Measurements from ENCODE around the gene CEBPE. TPM values are rescaled to one million over a fixed set of nuclear protein-coding genes. Genes with fewer than 3 reads are reported as not detected.

Gene CEBPE
- total RNA-seq, 1 donor from 2014 or later = not detected

- DNase-seq (ENCODE audit: low read depth, low spot score) = peak; percentile 70
Observed at GRCh38 chr14:23078692-23079116, 40.4 kb downstream of the CEBPE start.

- no peak for DNase-seq (ENCODE audit: low read depth, low spot score)
Observed at GRCh38 chr14:23077962-23078361, 41.1 kb downstream of the CEBPE start.

- no peak for DNase-seq (ENCODE audit: low read depth, low spot score)
Observed at GRCh38 chr14:23076785-23077408, 42.2 kb downstream of the CEBPE start.

- DNase-seq (ENCODE audit: low read depth, low spot score) = no peak
Observed at GRCh38 chr14:23074906-23075305, 44.1 kb downstream of the CEBPE start.

GRCh38 chr14:23071921-23072539, 47.0 kb downstream of the CEBPE start:
- no peak for DNase-seq (ENCODE audit: low read depth, low spot score)

- peak; percentile 78 for DNase-seq (ENCODE audit: low read depth, low spot score)
Observed at GRCh38 chr14:23071244-23071920, 47.7 kb downstream of the CEBPE start.

- no peak for DNase-seq (ENCODE audit: low read depth, low spot score)
Observed at GRCh38 chr14:23070262-23071129, 48.6 kb downstream of the CEBPE start.

- DNase-seq (ENCODE audit: low read depth, low spot score) = no peak
Observed at GRCh38 chr14:23069413-23069806, 49.6 kb downstream of the CEBPE start.

GRCh38 chr14:23068789-23069412, 50.2 kb downstream of the CEBPE start:
- DNase-seq (ENCODE audit: low read depth, low spot score) = peak; percentile 78

GRCh38 chr14:23067847-23068788, 50.9 kb downstream of the CEBPE start:
- no peak for DNase-seq (ENCODE audit: low read depth, low spot score)

Other genes with a start within 250 kb of the CEBPE start
- gene LRP10, start 247.5 kb downstream of the CEBPE start, total RNA-seq = 59.9 and 67.8 TPM in 2 replicates
- under 0.01 TPM in 1 of 2 replicates, not detected in the other for gene REM2, start 236.0 kb downstream of the CEBPE start, total RNA-seq
- 59.9 and 75.2 TPM in 2 replicates for gene RBM23, start 200.1 kb downstream of the CEBPE start, total RNA-seq
- 67.0 and 67.7 TPM in 2 replicates for gene PRMT5, start 189.9 kb downstream of the CEBPE start, total RNA-seq
- gene HAUS4, start 162.2 kb downstream of the CEBPE start, total RNA-seq = 57.4 and 58.2 TPM in 2 replicates
- gene AJUBA, start 136.7 kb downstream of the CEBPE start, total RNA-seq = 66.8 and 72.2 TPM in 2 replicates
- gene C14orf93, start 109.1 kb downstream of the CEBPE start, total RNA-seq = 7.5 and 8.0 TPM in 2 replicates
- gene PSMB5, start 84.4 kb downstream of the CEBPE start, total RNA-seq = 302 and 331 TPM in 2 replicates
- gene PSMB11, start 77.0 kb downstream of the CEBPE start, total RNA-seq = not detected in 2 replicates
- gene CDH24, start 61.7 kb downstream of the CEBPE start, total RNA-seq = 6.3 and 13.9 TPM in 2 replicates
- 62.8 and 98.6 TPM in 2 replicates for gene ACIN1, start 24.1 kb downstream of the CEBPE start, total RNA-seq
- 48.5 and 52.5 TPM in 2 replicates for gene C14orf119, start 23.8 kb downstream of the CEBPE start, total RNA-seq
- gene CIROP, start 14.3 kb downstream of the CEBPE start, total RNA-seq = not detected in 2 replicates
- gene SLC7A8, start 64.4 kb upstream of the CEBPE start, total RNA-seq = 0.46 and 0.78 TPM in 2 replicates
- gene RNF212B, start 118.7 kb upstream of the CEBPE start, total RNA-seq = not detected in 2 replicates
- gene HOMEZ, start 166.9 kb upstream of the CEBPE start, total RNA-seq = 4.0 and 5.8 TPM in 2 replicates
- gene PPP1R3E, start 183.6 kb upstream of the CEBPE start, total RNA-seq = 1.8 and 2.0 TPM in 2 replicates
- gene BCL2L2, start 187.6 kb upstream of the CEBPE start, total RNA-seq = 17.5 and 18.3 TPM in 2 replicates
- gene PABPN1, start 202.2 kb upstream of the CEBPE start, total RNA-seq = 132 and 144 TPM in 2 replicates
- 0.99 and 5.7 TPM in 2 replicates for gene SLC22A17, start 233.6 kb upstream of the CEBPE start, total RNA-seq
- not detected in 2 replicates for gene EFS, start 245.9 kb upstream of the CEBPE start, total RNA-seq

Data from pulmonary artery endothelial cell (primary cell).